HG02759 (cell line): Measurements from ENCODE around the gene TP53.

ENCODE experiments used
- ATAC-seq: cut with Tn5 transposase; IDR thresholded peaks from one replicate; pipeline ENCODE4 v1.9.1; 2021; ENCODE audit warnings: mild to moderate bottlenecking, moderate library complexity; ENCODE audit not compliant: unreplicated experiment

TP53 gene

DNA sequence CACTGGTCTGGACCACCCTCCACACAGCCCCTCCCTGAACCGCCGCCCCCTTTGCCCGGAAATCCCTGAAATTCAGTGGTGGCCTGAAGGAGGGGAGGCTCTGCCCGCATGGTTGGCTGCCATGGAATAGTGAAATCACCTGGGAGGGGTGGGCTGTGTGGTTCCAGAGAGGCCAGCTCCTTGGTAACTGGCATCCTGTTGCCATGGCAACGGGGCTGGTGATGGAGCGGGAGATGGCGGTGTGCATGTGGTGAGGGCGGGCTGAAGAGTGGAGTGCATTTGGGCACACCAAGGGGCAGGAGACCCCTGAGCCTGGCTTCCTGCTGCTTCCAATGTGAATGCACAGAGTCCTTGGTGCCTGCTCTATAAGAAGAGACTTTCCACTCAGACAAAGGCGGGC is 20.2 kb upstream of the TP53 start:
- ATAC-seq = no peak

DNA sequence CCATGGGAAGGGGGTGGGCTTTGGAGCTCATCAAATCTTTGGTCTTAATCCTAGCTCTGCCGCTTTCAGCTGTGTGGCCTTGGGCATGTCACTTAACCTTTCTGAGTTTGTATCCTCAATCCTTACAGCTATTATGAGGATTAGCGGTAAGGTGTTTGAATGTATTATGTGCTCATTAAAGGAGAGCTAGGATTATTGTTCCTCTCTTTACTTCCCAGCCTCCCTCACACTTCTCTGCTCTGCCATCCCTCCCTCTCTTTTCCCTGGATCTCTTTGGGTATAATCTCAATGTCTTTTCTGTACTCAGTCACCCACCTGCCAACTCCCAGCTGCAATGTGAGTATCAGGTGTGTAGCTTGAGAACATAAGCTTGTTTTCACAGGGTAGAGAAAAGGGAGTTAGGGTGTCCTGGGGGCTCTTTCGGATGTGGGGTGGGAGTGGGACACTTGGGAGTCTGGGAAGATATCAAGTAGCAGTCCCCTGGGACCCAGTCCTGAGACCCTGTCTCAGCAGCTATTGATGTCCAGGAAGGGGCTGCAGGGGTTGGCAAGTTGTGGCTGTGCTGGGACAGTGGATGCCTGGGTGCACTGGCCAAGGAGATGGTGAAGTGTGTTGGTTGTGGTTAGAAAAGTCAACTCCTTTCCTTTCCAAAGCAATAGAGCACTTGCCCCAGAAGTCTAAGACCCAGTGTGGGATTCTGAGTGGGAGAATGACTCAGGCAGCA is 19.5 kb upstream of the TP53 start:
- ATAC-seq = no peak

DNA sequence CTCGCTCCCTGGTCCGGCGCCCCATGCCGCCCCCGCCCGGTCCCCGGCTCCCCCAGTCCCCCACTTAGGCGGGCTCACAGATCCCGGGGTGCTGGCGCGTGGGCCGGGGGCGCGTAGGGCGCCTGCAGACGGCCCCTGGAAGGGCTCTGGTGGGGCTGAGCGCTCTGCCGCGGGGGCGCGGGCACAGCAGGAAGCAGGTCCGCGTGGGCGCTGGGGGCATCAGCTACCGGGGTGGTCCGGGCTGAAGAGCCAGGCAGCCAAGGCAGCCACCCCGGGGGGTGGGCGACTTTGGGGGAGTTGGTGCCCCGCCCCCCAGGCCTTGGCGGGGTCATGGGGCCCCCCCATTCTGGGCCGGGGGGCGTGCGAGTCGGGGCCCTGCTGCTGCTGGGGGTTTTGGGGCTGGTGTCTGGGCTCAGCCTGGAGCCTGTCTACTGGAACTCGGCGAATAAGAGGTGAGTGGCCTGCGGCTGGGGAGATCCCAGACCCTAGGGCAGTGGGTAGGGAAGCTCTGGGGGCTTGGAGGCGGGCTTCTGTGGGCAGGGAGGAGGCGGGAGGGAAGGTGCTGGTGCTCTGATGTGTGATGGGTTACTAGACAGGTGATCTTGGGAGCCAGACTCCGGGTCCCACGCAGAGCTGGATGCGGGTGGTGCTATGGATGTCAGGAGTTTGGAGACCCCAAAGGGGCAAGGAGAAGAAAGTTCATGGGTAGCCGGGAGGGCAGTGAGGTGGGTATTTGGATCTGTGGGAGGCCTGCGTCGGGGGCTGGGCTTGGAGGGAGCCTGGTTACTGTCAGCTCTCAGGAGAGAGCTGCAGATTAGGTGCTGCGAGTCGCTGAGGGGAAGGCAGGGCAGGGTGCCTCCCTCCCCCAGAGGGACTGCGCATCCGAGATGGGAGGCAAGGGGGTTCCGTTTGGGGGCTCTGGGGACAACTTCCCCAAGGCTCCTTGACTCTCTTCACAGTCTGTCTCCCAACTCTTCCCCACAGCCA is 18.3 kb upstream of the TP53 start:
- no peak for ATAC-seq

DNA sequence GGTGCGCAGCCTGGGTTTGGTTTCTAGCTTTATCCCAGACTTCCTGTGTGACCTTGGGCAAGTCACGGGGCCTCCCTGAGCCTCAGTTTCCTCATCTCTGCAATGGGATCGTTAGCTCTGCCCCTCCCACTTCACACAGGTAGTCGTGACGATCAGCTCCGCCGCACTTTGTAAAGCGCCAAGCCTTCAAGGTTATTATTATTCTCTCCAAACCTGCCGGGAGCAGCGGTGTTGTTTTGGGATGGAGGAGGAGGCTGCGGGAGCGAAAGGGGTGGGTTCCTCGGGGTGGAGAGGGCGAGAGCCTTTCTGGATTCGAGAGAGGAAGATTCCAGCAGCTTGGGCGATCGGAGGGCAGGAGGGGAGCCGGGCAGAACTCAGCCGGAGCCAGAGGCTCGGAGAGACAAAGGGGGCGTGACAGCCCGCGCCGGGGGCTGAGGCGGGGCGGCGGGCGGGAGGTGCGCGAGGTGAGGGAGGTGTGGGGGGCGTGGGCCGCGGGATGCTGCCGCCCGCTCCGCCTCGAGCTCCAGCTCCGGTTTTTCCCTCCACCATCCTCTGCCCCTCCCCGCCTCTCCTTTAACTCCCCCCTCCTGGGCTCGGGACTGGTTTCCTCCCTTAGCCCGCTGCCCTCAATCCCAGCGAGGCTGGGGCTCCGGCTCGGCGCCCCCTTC is 17.4 kb upstream of the TP53 start, which contains the start of gene EFNB3:
Gene EFNB3 (plus strand): TSS at position 602 of the 668 bp plus-strand sequence. CDS start 397 bp downstream, outside the sequence.
- no peak for ATAC-seq

DNA sequence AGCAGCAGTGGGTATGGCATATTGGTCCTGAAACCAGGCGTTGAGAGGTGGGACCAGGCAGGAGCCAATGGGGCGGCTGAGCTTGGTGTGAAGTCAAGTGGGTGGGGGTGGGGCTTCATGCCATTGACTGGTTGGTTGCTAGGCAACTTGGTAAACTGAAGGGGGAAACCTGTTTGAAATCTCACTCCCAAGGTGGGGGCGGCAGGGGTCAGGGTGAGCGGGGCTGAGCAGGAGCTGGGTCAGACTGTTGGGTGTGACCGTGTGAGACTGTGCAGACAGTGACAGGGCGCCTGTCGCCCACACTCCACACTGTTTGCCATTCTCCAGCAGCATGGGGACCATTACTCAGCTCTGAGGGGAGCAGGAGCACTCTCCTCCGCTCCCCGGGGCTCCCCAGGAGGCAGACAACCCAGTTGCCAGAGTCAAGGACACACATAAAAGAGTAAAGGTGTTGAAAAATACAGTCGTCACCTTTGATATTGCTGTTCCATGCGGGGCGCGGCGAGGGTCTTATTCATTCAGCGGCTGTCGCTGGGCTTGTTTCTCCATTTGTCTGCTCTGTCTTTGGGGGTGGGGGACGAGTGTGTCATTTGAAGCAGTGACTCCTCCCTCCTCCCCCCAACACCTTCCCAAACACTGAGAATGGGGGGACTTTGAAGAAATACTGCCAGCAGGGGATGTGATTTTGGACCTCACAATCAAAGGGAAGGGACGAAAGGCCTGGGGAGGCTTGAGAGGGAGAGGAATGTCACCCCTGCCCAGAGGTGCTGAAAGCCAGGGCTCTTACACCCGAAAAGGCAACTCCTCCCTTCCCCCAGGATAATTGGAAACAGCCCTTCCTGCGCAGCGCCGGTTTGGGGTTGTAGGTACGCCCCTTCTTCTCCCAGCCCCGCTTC is 16.5 kb upstream of the TP53 start:
- ATAC-seq = no peak

DNA sequence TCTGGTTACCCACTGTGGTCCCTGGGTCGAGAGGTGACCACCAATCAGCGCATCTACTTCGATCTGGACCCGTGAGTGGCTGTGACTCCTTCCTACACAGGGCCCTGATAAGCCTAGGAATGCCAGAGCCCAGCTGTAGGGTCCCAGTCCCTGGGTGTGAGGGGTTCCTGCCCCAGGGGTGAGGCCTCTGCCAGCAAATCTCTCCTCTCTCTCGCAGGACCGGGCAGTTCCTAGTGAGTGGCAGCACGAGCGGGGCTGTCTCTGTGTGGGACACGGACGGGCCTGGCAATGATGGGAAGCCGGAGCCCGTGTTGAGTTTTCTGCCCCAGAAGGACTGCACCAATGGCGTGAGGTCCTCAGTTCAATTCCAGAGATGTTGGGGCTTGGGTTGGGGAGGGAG is 15.5 kb upstream of the TP53 start:
- ATAC-seq = no peak

DNA sequence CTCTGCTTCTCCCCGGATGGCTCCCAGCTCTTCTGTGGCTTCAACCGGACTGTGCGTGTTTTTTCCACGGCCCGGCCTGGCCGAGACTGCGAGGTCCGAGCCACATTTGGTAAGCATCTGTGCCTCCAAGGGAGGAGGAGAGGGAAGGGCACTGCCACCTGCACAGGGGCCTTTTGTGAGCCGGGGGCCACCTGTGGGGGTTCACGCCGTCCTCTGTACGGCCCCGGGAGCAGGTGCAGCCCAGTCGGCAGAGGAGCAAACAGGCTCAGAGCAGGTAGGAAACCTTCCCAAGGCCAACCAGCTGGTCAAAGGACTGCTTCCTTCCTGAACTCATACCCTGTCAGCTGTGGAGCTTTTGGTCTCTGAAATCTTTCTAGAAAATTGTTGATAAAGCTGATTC is 14.4 kb upstream of the TP53 start:
- no peak for ATAC-seq

DNA sequence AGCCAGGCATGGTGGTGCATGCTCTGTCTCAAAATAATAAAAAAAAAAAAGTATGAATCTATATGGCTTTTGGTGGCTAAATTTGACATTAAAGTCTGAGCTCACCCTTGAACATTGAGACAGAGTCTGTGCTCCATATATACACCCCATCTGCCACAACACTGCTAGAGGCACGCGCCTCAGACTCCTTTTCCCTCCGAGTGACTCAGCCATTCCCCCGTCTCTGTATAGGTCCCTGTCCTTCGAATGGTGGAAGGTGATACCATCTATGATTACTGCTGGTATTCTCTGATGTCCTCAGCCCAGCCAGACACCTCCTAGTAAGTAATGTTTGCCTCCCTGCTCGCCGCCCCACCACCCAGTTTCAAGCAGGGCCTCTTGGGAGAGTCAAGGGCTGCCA is 13.2 kb upstream of the TP53 start:
- no peak for ATAC-seq

DNA sequence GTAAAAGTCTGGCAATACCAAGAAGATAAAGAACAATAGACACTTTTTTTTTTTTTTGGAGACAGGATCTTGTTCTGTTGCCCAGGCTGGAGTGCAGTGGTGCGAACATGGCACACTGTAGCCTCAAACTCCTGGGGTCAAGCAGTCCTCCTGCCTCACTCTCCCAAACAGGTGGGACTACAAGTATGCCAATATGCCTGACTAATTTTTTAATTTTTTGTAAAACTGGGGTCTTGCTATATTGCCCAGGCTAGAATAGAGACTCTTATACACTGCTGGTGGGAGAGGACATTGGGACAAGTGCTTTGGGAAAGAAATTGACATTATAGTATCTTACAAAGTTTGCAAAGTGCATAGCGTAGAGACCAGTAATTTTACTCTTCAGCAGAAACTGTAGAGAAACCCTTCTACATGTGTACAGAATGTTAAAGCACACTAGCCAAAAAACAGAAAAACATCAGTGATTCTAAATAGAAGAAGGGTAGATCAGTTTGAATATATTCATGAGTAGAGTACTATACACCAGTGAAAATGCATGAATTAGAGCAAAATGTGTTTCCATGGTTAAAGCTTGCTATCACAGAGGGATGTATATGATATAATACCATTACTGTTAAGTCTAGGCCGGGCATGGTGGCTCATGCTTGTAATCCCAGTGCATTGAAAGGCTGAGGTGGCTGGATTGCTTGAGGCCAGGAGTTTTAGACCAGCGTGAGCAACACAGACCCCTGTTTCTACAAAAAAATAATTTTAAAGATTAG is 10.7 kb upstream of the TP53 start:
- no peak for ATAC-seq

DNA sequence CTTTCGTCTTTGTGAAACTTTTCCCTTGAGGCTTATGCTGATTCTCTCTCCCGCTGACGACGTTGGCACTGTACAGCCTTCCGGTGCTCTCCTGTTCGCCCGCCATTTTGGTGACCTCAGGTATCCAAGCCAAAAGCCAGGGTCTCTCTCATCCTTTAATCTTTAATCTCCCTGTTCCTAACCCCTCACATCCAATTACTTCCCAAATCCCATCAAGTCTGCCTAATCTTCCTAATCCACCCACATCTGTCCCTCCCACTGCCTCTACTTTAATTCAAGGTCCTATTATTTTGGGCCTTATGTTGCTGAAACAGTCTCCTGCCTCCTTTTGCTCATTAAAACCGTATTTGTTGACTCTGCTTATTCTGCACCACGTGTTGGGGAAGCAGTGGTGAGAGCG is 8.3 kb upstream of the TP53 start:
- ATAC-seq = no peak

DNA sequence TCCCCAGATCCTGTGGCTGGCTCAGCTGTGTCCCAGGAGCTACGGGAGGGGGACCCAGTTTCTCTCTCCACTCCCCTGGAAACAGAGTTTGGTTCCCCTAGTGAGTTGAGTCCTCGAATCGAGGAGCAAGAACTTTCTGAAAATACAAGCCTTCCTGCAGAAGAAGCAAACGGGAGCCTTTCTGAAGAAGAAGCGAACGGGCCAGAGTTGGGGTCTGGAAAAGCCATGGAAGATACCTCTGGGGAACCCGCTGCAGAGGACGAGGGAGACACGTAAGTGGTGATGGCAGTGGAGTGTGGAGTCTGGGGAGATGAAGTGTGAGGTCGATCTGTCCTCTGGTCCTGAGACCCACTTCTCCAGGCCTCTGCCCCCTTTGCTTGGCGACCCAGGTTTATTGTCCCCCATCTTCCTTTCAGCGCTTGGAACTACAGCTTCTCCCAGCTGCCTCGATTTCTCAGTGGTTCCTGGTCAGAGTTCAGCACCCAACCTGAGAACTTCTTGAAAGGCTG is 1.6 kb upstream of the TP53 start:
- no peak for ATAC-seq

DNA sequence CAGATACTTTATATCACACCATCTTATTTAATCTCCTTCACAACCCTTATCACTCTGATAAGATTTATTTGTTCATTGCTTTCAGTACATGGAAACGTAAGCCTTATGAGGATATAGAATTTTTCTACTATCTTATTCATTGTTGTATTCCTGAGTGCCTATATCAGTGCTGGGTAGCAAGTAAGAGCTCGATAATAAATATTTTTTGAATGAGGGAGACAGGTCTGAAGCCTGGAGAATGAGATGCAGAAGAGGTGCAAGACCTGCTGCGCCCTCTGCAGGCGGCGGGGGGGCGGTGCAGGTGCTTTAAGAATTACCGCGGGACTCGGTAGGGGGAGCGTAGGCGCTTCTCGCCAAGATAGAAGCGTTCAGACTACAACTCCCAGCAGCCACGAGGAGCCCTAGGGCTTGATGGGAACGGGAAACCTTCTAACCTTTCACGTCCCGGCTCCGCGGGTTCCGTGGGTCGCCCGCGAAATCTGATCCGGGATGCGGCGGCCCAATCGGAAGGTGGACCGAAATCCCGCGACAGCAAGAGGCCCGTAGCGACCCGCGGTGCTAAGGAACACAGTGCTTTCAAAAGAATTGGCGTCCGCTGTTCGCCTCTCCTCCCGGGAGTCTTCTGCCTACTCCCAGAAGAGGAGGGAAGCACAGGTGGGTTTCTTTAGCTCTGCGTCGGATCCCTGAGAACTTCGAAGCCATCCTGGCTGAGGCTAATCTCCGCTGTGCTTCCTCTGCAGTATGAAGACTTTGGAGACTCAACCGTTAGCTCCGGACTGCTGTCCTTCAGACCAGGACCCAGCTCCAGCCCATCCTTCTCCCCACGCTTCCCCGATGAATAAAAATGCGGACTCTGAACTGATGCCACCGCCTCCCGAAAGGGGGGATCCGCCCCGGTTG is 868 bp upstream of the TP53 start, which contains the start of gene WRAP53:
Gene WRAP53 (plus strand): TSS at position 570 of the 900 bp plus-strand sequence. CDS start 172 bp downstream, at position 742.
- ATAC-seq = peak; percentile 69

DNA sequence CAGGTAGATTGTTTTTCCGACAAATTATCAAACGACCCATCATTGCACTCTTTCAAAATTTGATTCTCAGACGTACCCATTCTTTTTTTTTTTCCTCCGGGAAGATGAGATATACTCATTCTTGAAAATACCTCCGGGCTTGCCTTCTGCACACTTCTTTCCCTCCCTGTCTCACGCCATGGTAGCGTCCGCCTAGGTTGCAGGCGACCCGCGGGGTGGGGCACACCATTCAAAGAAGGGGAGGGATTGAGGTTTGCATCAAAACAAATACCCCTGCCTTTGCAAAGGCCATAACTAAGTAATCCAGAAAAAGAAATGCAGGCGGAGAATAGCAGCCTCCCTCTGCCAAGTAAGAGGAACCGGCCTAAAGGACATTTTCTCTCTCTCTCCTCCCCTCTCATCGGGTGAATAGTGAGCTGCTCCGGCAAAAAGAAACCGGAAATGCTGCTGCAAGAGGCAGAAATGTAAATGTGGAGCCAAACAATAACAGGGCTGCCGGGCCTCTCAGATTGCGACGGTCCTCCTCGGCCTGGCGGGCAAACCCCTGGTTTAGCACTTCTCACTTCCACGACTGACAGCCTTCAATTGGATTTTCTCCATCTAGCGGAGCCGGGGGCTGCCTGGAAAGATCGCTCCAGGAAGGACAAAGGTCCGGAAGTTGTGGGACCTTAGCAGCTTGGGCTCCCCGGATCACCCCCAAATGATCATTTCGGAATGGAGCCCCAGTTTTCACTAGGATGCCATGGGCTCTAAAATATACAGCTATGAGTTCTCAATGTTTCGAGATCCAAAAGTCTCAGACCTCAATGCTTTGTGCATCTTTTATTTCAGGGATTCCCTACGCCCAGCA is 843 bp downstream of the TP53 start:
- peak; percentile 45 for ATAC-seq

DNA sequence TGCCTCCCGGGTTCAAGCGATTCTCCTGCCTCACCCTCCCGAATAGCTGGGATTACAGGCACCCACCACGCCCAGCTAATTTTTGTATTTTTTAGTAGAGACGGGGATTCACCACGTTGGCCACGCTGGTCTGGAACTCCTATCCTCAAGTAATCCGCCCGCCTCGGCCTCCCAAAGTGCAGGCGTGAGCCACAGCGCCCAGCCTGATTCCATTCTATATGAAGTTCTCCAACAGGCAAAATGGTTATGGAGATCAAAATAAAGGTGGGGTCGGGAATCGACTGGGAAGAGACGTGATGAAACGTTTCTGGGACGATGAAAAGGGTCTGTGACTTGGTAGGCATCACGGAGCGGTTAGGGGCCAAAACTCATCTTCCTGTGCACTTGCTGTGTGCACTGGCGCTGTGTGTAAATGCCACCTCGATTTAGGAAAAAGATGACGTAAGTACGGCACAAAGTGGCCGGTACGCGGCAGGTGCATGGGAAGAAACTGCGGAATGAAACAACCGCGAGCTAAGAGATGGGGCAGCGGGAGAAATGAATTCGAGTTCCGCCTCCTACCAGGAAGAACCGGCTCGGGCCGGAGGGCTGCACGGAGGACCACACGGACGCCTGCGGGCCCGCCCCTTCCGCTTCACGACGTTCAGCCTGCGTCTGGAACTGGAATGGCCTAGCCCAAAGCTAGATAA is 1.6 kb downstream of the TP53 start:
- ATAC-seq = peak; percentile 63

DNA sequence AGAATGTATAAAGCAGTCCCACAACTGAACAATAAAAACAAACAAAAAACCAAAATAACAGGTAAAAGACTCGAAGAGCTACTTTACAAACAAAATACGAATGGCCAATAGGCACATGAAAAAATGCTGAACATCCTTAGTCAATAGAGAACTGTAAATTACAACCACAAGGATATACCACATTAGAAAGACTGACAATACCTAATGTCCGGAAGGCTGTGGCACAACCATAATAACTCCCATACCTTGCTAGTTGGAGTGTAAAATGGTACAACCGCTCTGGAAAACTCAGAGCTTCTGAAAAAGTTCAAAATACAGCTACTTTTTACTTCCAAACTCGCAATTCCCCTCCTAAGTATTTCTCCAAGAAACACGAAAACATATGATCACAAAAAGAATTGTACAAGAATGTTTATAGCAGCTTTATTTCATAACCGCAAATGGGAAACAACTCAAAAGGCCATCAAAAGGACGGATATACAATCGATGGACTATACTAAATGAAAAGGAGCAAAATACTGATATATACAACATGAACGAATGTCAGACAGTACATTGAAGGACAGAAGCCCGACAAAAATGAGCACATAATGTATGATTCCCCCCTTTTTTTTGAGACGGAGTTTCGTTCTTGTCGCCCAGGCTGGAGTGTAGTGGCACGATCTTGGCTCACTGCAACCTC is 2.3 kb downstream of the TP53 start:
- no peak for ATAC-seq

DNA sequence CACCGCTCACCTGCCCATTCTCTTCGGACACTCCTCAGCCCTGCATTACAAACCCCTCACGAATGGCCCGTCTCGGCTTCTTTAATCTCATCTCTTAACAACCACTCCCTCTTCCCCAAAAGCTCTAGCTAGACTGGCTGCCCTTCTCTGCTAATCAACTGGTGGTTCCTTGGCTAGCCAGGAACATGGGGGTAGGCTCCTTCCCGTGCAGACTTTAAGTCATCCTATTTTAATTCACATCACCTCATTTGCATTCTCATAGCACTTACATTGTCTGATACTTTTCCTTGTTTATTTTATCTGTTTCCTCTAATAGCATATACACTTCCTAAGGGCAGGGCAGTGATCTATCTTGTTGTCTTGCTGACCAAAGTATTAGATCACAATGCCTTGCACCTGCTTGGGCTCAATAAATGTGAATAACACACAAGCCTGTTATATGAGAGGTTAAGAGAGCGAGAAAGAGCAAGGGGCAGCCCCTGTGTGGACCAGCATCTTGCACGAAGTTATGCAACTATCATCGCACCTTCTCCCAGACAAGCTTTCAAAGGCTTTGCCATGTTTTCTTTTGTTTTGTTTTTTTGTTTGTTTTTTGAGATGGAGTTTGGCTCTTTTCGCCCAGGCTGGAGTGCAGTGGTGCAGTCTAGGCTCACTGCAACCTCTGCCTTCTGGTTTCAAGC is 9.8 kb downstream of the TP53 start:
- ATAC-seq = no peak
